Neuronal stem cell (in vitro differentiated cells): ENCODE results near the gene BRMS1L.

Source experiments
- DNase-seq: peaks from one replicate; pipeline ENCODE4 v3.0.0-alpha.2; 2013; ENCODE audit warnings: low spot score
- H2AFZ ChIP-seq: one replicate; pipeline ENCODE4 v1.6.1; 2013; ENCODE audit warnings: mild to moderate bottlenecking, low read length, inconsistent platforms
- H2AK5ac ChIP-seq: 2 replicates; pipeline ENCODE4 v1.6.1; 2013; ENCODE audit warnings: low read depth, mild to moderate bottlenecking, inconsistent platforms, low read length, moderate library complexity, mixed read lengths
- H2BK120ac ChIP-seq: 2 replicates; pipeline ENCODE4 v1.6.1; 2013; ENCODE audit warnings: low read depth, mild to moderate bottlenecking, inconsistent platforms, low read length, moderate library complexity, mixed read lengths
- H2BK12ac ChIP-seq: one replicate; pipeline ENCODE4 v1.6.1; 2013; ENCODE audit warnings: low read length, inconsistent platforms
- H2BK15ac ChIP-seq: 2 replicates; pipeline ENCODE4 v1.6.1; 2013; ENCODE audit warnings: mild to moderate bottlenecking, low read length, inconsistent platforms, mixed read lengths
- H2BK5ac ChIP-seq: one replicate; pipeline ENCODE4 v1.6.1; 2013; ENCODE audit warnings: inconsistent platforms, mild to moderate bottlenecking, low read length, moderate library complexity
- H3K14ac ChIP-seq: one replicate; pipeline ENCODE4 v1.6.1; 2013; ENCODE audit warnings: low read length, inconsistent platforms
- H3K18ac ChIP-seq: 2 replicates; pipeline ENCODE4 v1.6.1; 2013; ENCODE audit warnings: low read length, inconsistent platforms
- H3K23ac ChIP-seq: 2 replicates; pipeline ENCODE4 v1.6.1; 2013; ENCODE audit warnings: low read depth, mild to moderate bottlenecking, mixed read lengths, low read length, inconsistent platforms; ENCODE audit not compliant: poor library complexity
- H3K27ac ChIP-seq: replicated peaks from 3 replicates; pipeline ENCODE4 v1.5.1; 2013; ENCODE audit warnings: low read length, inconsistent platforms
- H3K27me3 ChIP-seq, 3 experiments: 2 replicates each; pipeline ENCODE4 v1.6.1; 2013; ENCODE audit warnings: low read length in 3 of 3, mild to moderate bottlenecking in 2 of 3, inconsistent platforms in 1 of 3, low read depth in 1 of 3, mixed read lengths in 1 of 3, moderate library complexity in 1 of 3; ENCODE audit not compliant: control insufficient read depth in 3 of 3, insufficient read depth in 3 of 3
- H3K36me3 ChIP-seq, 2 donors: replicated peaks in 1 of 2; 2 replicates each; pipeline ENCODE4 v1.6.1; 2013; ENCODE audit warnings: low read length in 2 of 2; ENCODE audit not compliant: control insufficient read depth in 2 of 2, insufficient read depth in 2 of 2
- H3K4ac ChIP-seq: 2 replicates; pipeline ENCODE4 v1.6.1; 2013; ENCODE audit warnings: inconsistent platforms, mild to moderate bottlenecking, low read length, moderate library complexity
- H3K4me1 ChIP-seq, 2 donors: 1 replicate in 1 of 2; 2 replicates in 1 of 2; pipeline ENCODE4 v1.6.1; 2013; ENCODE audit warnings: low read length in 2 of 2, low read depth in 1 of 2; ENCODE audit not compliant: control insufficient read depth in 2 of 2, insufficient read depth in 1 of 2
- H3K4me2 ChIP-seq: one replicate; pipeline ENCODE4 v1.6.1; 2013; ENCODE audit warnings: mild to moderate bottlenecking, low read length, inconsistent platforms; ENCODE audit not compliant: insufficient read depth, poor library complexity, severe bottlenecking
- H3K4me3 ChIP-seq, 2 donors: 2 replicates each; pipeline ENCODE4 v1.5.1; 2013; ENCODE audit warnings: low read length in 2 of 2, mild to moderate bottlenecking in 2 of 2, inconsistent platforms in 1 of 2, moderate library complexity in 1 of 2
- H3K79me1 ChIP-seq: one replicate; pipeline ENCODE4 v1.6.1; 2013; ENCODE audit warnings: low read depth, mild to moderate bottlenecking, inconsistent platforms, low read length, moderate library complexity
- H3K9ac ChIP-seq: one replicate; pipeline ENCODE4 v1.6.1; 2013; ENCODE audit warnings: mild to moderate bottlenecking, low read depth, low read length, inconsistent platforms; ENCODE audit not compliant: poor library complexity
- H3K9me3 ChIP-seq, 2 donors: replicated peaks in 1 of 2; 2 replicates each; pipeline versions ENCODE3 to v1.6.1; 2013; ENCODE audit warnings: low read length in 2 of 2, mild to moderate bottlenecking in 2 of 2, inconsistent platforms in 1 of 2, low read depth in 1 of 2, mixed read lengths in 1 of 2, moderate library complexity in 1 of 2; ENCODE audit not compliant: control insufficient read depth in 2 of 2, insufficient read depth in 1 of 2
- H4K8ac ChIP-seq: one replicate; pipeline ENCODE4 v1.6.1; 2013; ENCODE audit warnings: low read depth, mild to moderate bottlenecking, inconsistent platforms, low read length, moderate library complexity
- H4K91ac ChIP-seq: one replicate; pipeline ENCODE4 v1.6.1; 2013; ENCODE audit warnings: low read length, low read depth, mild to moderate bottlenecking, inconsistent platforms; ENCODE audit not compliant: poor library complexity
- WGBS, 2 donors: extraction: QIAGEN DNeasy Blood & Tissue Kit; methylation state at CpG; one replicate each; pipeline ENCODE4 v1.1.7; 2013; ENCODE audit warnings: missing lambda C conversion rate in 2 of 2, mixed read lengths in 1 of 2; ENCODE audit not compliant: insufficient read length in 2 of 2, insufficient replicate concordance in 1 of 2; ENCODE audit errors: extremely low coverage in 2 of 2; 5-methylcytosine and 5-hydroxymethylcytosine counted together

BRMS1L gene

GRCh38 chr14:35806006-35806907, 19.9 kb upstream of the BRMS1L start:
- Histone ChIP-seq H3K9me3 (no peaks in the 10 kb centered on the region), H3K27ac (no peak overlapping the region), H3K4me3 (no peak overlapping the region), H3K27me3 (no peaks in the 10 kb centered on the region), H3K23ac (no peak overlapping the region), H3K18ac (no peak overlapping the region), H3K4ac (no peak overlapping the region), H3K9ac (no peak overlapping the region), H2AK5ac (no peak overlapping the region), H3K79me1 (no peaks in the 10 kb centered on the region), H3K4me2 (no peak overlapping the region), H3K14ac (no peak overlapping the region), H2BK5ac (no peak overlapping the region), H2BK12ac (no peak overlapping the region), H4K91ac (no peak overlapping the region), H3K4me1 (peaks cover 0 to 3% of the 10 kb centered on the region in 2 donors), H2BK120ac (no peak overlapping the region), H2BK15ac (no peak overlapping the region), H3K36me3 (no peaks in the 10 kb centered on the region), H2AFZ (no peak overlapping the region), H4K8ac (no peak overlapping the region)
- DNase-seq, result no peak
- WGBS, 2 donors, result no CpG with 5 or more reads among the region's 2 CpGs

- Histone ChIP-seq H3K4ac (no peak overlapping the region), H2AK5ac (no peak overlapping the region), H3K36me3 (no peaks in the 10 kb centered on the region), H3K4me2 (no peak overlapping the region), H4K8ac (no peak overlapping the region), H3K23ac (no peak overlapping the region), H2BK15ac (no peak overlapping the region), H3K27ac (no peak overlapping the region), H3K4me3 (peak overlapping the region in 1 of 2 donors; percentile 82), H3K9me3 (no peaks in the 10 kb centered on the region), H3K79me1 (no peaks in the 10 kb centered on the region), H4K91ac (no peak overlapping the region), H3K14ac (no peak overlapping the region), H3K4me1 (peaks cover 0 to 3% of the 10 kb centered on the region in 2 donors), H3K18ac (no peak overlapping the region), H2BK12ac (no peak overlapping the region), H3K9ac (no peak overlapping the region), H2BK5ac (no peak overlapping the region), H2BK120ac (no peak overlapping the region), H2AFZ (no peak overlapping the region), H3K27me3 (no peaks in the 10 kb centered on the region)
- no peak for DNase-seq
- no CpG with 5 or more reads among the region's 8 CpGs for WGBS, 2 donors
These were observed 18.8 kb upstream of the BRMS1L start for GRCh38 chr14:35807131-35807961.

- H4K8ac ChIP-seq, result no peak overlapping the region
- H2BK12ac ChIP-seq, result no peak overlapping the region
- no peak overlapping the region for H3K4ac ChIP-seq
- peak overlapping the region; percentile 82 to 89 for H3K4me3 ChIP-seq
- peak overlapping the region; percentile 97 for H2AFZ ChIP-seq
- H3K9ac ChIP-seq, result peak overlapping the region; percentile 91
- peak overlapping the region; percentile 78 for H3K27ac ChIP-seq
- no peak overlapping the region for H2AK5ac ChIP-seq
- no peak overlapping the region for H3K14ac ChIP-seq
- no peaks in the 10 kb centered on the region for H3K36me3 ChIP-seq
- H3K9me3 ChIP-seq, result no peaks in the 10 kb centered on the region
- H3K79me1 ChIP-seq, result no peaks in the 10 kb centered on the region
- peaks cover 0 to 3% of the 10 kb centered on the region in 2 donors for H3K4me1 ChIP-seq
- H3K18ac ChIP-seq, result peak overlapping the region; percentile 64
- no CpG with 5 or more reads among the region's 11 CpGs for WGBS, 2 donors
- no peak overlapping the region for H2BK15ac ChIP-seq
- DNase-seq, result no peak
- no peak overlapping the region for H2BK120ac ChIP-seq
- H3K23ac ChIP-seq, result no peak overlapping the region
- no peak overlapping the region for H4K91ac ChIP-seq
- H3K27me3 ChIP-seq, result no peaks in the 10 kb centered on the region
- no peak overlapping the region for H2BK5ac ChIP-seq
- peak overlapping the region; percentile 77 for H3K4me2 ChIP-seq
These were observed 18.0 kb upstream of the BRMS1L start for GRCh38 chr14:35808076-35808637.
